SJCRH30 (cell line): ENCODE measurements around the gene TKTL1. TPM values are rescaled to one million over a fixed set of nuclear protein-coding genes. Genes with fewer than 3 reads are reported as not detected.

Experiments used
- DNase-seq, 2 experiments: peaks; one replicate each; pipeline ENCODE4 v3.0.0-alpha.2; 2015 to 2020
- H3K27ac ChIP-seq: fragments of 250-450 bp; sonication (Bioruptor Pico); 2 replicates; pipeline ENCODE4 v1.5.1; 2020; ENCODE audit warnings: mild to moderate bottlenecking, moderate library complexity
- H3K27me3 ChIP-seq: fragments of 250-450 bp; sonication (Bioruptor Pico); 2 replicates; pipeline ENCODE4 v1.5.1; 2020; ENCODE audit warnings: mild to moderate bottlenecking, moderate library complexity
- H3K36me3 ChIP-seq: fragments of 250-450 bp; sonication (Bioruptor Pico); 2 replicates; pipeline ENCODE4 v1.5.1; 2020; ENCODE audit warnings: mild to moderate bottlenecking, moderate library complexity
- H3K4me1 ChIP-seq: fragments of 250-450 bp; sonication (Bioruptor Pico); 2 replicates; pipeline ENCODE4 v1.5.1; 2020; ENCODE audit warnings: mild to moderate bottlenecking, moderate library complexity
- H3K4me3 ChIP-seq: fragments of 250-450 bp; sonication (Bioruptor Pico); 2 replicates; pipeline ENCODE4 v1.5.1; 2020; ENCODE audit warnings: mild to moderate bottlenecking, moderate library complexity
- H3K9me3 ChIP-seq: fragments of 250-450 bp; sonication (Bioruptor Pico); replicated peaks from 2 replicates; pipeline ENCODE4 v1.5.1; 2020; ENCODE audit warnings: mild to moderate bottlenecking, moderate library complexity
- total RNA-seq: library from RNA; depleted of rRNA; stranded (reverse); fragments of >200 nt; shearing (Covaris generic); gene quantifications from 2 replicates; pipeline ENCODE4 v1.2.3, GENCODE V29; 2014; rRNA removed

TKTL1 gene
- total RNA-seq, 1 experiment from 2014 or later: 1.1 TPM

DNA sequence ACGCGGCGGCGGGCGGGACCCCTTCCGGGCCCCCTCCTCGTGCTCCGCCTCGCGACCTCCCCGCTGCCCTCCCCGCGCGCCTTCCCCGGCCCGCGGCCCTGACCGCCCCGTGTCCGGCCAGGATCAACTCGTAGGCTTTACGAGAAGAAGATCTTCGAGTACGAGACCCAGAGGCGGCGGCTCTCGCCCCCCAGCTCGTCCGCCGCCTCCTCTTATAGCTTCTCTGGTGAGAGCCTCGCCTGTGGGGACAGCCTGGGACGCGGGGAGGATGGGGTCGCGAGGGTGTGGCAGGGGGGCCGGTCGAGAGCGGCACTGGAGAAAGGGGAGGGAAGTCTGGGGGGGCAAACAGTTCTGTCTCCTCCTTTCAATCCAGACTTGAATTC lies 84.0 kb downstream of the TKTL1 start:
- H3K9me3 ChIP-seq: no peaks in the 10 kb centered on the region
- H3K4me3 ChIP-seq: peak overlapping the region; percentile 89
- H3K36me3 ChIP-seq: no peaks in the 10 kb centered on the region
- peak overlapping the region; percentile 72 for H3K27ac ChIP-seq
- peaks cover 3% of the 10 kb centered on the region; the same call in 1 of the 2 replicates for H3K27me3 ChIP-seq
- DNase-seq: no peak
- peaks cover 5% of the 10 kb centered on the region; the same call in 1 of the 2 replicates for H3K4me1 ChIP-seq

Other genes with a start within 250 kb of the TKTL1 start
- 22.0 and 26.2 TPM in 2 replicates for gene MECP2, start 198.1 kb upstream of the TKTL1 start, total RNA-seq
- gene OPN1LW, start 151.6 kb upstream of the TKTL1 start, total RNA-seq: not detected in 2 replicates
- gene OPN1MW, start 113.2 kb upstream of the TKTL1 start, total RNA-seq: not detected in 2 replicates
- not detected in 2 replicates for gene OPN1MW2, start 76.0 kb upstream of the TKTL1 start, total RNA-seq
- not detected in 2 replicates for gene OPN1MW3, start 38.2 kb upstream of the TKTL1 start, total RNA-seq
- gene TEX28, start 671 bp upstream of the TKTL1 start, total RNA-seq: not detected in 2 replicates
- 142 and 173 TPM in 2 replicates for gene FLNA, start 78.8 kb downstream of the TKTL1 start, total RNA-seq
- gene EMD, start 83.5 kb downstream of the TKTL1 start, total RNA-seq: 40.1 and 41.3 TPM in 2 replicates
- gene RPL10, start 102.6 kb downstream of the TKTL1 start, total RNA-seq: 3,093 and 3,558 TPM in 2 replicates
- gene DNASE1L1, start 113.5 kb downstream of the TKTL1 start, total RNA-seq: 20.9 and 21.7 TPM in 2 replicates
- gene TAFAZZIN, start 115.7 kb downstream of the TKTL1 start, total RNA-seq: 8.1 and 12.1 TPM in 2 replicates
- 30.4 and 32.0 TPM in 2 replicates for gene ATP6AP1, start 132.9 kb downstream of the TKTL1 start, total RNA-seq
- gene GDI1, start 141.4 kb downstream of the TKTL1 start, total RNA-seq: 66.8 and 75.8 TPM in 2 replicates
- 44.2 and 48.7 TPM in 2 replicates for gene FAM50A, start 148.3 kb downstream of the TKTL1 start, total RNA-seq
- 2.3 and 12.8 TPM in 2 replicates for gene PLXNA3, start 162.5 kb downstream of the TKTL1 start, total RNA-seq
- gene LAGE3, start 183.5 kb downstream of the TKTL1 start, total RNA-seq: 20.6 and 21.0 TPM in 2 replicates
- gene UBL4A, start 190.8 kb downstream of the TKTL1 start, total RNA-seq: 39.4 and 40.8 TPM in 2 replicates
- gene SLC10A3, start 194.8 kb downstream of the TKTL1 start, total RNA-seq: 13.2 and 13.7 TPM in 2 replicates
- 12.2 and 13.6 TPM in 2 replicates for gene FAM3A, start 220.4 kb downstream of the TKTL1 start, total RNA-seq